HG03097 (cell line): ENCODE results near the gene IGDCC3.
"Not testable (repeated sequence)": the region's sequence is repeated elsewhere in the genome, so short reads cannot be mapped to it uniquely, and the experiment has no call there.

Experiments
- ATAC-seq: cut with Tn5 transposase; IDR thresholded peaks from one replicate; pipeline ENCODE4 v1.9.1; 2021; ENCODE audit not compliant: unreplicated experiment, low FRiP score

The IGDCC3 gene

DNA sequence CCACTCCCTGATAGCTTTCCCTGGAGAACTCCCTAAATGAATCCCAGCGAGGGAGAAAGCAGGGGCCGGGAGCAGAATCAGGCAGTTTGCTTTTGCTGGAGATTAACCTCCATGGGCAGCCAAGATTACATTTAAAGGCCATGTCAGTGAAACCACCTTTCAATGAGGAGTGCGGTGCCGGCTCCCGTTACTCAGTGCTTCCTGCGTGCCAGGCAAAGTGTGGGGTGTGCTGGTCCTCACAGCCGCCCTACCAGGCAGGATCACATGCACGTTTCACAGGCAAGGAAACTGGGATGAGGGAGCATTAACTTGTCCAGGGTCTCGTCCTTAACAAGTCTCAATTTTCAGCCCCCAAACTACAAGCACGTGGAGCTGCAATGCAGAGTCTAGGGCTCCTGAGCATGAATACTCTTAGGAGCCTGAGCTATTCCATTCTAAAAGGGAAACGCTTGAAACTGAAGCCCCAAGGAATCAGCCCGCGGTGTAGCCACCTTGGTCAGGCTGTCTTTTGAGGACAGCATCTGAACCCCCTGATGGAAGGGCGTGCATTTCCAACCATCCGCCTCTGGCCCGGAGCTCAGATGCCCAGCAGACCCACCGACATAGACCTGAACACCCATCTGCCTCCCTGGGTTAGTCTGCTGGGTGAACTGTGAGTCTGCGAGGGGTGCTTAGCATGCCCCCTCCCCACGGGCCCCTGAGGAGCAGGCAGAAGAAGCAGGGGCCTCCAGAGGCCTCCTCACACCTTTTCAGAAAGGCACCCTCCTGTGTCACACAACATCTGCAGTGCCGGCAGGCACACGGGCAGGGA, 5.6 kb downstream of the IGDCC3 start:
- ATAC-seq = no peak

DNA sequence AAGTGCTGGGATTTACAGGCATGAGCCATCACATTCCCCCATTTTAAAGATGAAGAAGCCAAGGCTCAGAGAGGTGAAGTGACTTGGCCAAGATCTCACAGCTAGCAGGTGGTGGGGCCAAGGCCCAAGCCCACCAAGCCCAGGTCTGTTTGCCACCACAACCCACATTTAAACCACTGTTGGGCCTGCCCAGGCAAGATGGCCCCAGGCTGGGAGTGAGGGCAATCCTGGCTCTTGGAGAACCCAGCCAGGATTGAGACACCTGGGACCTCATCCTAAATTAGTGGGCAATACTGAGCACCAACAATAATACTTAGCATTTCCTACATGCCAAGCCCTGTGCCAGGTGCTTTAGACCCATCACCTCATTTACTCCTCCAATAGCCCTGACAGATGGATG, 6.9 kb downstream of the IGDCC3 start:
- no peak for ATAC-seq

DNA sequence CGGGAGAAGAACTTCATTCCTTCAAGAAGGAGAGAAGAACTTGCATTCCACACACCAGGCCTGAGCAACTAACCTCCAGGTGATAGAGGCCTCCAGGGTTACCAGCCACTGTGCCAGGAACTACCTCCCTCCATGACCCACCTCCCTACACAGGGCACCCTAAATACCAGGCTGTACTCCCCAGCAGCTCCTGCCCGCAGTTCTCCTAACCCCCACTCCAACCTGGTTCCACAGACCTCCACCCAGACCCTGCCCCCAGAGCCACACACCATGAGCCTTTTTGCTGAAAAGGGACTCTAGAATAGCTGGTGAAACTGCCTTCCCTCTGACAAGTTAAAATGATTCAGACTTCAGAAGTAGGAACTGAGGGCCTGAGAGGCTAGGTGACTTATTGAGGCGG, 8.2 kb downstream of the IGDCC3 start:
- ATAC-seq = no peak

DNA sequence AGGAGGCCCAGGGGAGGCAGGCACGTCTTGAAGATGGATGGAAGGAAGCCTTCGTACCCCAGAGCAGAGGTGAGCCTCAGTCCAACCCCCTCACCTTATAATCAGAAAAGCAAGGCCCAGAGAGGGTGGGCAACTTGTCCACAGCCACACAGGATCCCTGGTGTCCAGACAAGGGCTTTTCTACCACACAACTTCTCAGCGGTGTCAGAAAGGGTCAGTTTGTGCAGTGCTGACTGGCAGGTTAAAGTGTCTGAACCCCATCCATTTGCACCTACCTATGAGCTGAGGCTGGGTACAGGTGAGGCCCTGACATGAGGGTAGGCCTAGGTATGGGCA, 8.6 kb downstream of the IGDCC3 start:
- ATAC-seq = no peak

DNA sequence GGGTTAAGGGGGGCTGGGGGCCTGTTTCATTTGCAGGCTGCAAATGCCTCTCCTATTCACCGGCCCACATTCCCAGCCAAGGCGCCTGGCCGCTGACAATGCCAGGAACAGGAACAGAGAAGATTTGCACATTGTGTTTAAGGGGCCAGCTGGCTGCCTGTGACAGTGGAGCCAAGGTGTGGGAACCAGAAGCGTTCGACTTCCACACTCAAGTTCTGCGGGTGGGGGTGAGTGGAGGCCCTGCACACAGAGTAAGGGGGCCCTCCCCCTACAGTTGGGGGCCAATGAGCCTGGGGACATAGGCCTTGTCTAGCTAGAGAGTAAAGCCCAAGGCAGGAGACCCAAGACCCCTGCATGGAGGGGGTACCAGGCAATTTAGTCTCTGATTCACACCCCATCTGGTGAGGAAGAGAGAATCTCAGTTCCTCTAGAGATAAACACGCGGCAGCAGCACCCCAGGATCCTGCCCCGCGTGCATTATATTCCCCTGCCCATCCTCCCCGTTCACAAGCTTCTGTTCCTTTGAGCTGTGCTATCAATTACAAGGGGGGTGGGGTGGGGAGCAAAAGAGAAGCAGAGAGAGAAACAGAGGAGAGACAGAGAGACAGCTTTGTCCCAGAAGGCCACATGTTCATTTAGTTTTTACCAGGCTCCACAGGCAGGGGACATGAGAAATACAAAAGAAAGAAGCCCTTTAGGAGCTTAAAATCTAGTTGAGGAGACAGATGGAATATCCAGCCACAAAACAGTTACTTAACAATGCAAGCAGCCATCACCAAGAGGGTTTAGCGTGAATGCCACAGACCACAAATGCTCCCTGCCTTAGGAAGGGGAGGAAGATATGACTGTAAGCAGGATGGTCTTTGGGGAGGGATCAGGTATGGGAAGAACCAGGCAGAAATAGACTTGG, 9.2 kb downstream of the IGDCC3 start:
- no peak for ATAC-seq

DNA sequence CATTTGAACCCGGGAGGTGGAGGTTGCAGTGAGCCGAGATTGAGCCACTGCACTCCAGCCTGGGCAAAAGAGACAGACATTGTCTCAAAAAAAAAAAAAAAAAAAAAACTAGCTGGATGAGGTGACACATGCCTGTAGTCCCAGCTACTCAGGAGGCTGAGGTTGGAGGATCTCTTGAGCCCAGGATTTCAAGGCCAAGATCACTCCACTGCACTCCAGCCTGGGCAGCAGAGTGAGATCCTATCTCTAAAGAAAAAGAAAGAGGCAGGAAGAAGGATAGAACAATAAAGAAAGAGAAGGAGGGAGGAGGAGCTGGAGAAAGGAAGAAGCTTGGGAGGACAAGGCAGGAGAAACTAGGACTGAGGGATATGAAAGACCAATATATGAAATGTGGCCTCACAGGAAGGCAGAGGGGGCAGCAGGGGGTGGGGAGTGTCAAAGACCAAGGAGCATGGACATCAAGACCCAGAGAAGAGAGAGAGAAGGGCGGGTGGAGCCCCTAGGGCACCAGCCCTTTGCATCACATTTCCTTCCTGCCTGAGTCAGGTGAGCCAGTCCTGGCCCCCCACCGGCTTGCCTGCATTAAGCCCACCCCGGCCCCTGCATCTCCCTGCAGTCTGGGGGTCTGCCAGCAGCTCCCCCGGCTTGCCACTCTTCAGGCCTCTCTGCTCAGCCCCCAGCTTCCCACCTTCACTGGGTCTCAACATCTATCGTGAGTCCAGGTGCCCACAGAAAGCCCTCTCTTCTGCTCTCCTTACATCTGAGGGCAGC, 11.5 kb downstream of the IGDCC3 start:
- no peak for ATAC-seq

DNA sequence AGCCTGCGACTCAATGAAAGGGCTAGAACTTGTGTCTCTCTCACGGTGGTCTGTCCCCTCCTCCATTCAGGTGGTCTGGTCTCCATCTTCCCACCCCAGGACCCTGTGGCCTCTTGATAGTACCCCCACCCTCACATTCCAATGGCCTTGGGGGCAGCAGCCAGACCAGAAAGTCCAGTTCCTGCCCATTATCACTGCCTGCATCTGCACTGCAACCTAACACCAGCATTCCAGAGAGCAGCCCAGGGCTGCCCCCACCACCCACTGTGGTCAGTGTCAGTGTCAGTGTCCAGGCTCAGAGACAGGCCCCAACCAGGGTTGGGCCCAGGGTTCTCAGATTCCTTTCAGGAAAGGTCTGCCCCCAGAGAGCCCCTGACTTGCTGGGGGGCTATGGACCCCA, 12.6 kb downstream of the IGDCC3 start:
- no peak for ATAC-seq

DNA sequence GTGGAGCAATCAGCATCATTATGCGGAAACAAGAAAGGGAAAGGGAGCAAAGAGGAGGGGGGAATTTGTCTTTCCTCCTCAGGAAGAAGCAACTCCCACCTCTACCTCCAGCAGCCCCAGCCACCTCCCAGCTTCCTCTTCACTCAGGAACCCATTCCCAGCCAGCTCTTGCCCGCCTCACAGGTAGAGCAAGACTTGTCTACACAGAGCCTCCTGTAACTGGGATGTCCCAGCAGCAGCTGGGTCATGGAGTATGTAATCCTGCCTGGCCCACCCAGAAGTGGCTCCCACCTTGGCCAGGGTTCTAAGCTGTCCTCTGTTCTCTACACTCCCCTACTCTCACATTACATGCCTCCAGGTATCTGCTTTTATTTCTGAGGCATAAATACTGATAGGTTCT, 14.0 kb downstream of the IGDCC3 start:
- ATAC-seq = no peak

DNA sequence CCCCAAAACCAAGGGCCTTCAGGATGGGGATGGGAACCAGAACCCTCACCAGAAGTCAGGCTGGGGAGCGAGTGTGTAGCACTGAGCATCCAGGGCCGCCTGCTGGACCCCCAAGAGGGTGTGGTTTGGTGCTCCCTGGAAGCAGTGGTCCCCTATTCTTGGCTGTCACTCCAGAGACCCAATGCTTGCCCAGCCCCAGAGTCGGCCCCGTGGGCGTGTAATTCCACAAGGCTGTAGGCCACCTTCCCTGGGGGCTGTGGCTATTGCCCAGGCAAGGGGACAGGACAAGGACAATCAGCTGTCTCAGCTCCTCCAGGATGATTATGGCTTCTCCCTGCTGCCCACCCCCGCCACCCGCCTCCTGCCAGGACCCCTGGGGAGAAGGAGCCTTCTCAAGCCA, 14.5 kb downstream of the IGDCC3 start:
- no peak for ATAC-seq

DNA sequence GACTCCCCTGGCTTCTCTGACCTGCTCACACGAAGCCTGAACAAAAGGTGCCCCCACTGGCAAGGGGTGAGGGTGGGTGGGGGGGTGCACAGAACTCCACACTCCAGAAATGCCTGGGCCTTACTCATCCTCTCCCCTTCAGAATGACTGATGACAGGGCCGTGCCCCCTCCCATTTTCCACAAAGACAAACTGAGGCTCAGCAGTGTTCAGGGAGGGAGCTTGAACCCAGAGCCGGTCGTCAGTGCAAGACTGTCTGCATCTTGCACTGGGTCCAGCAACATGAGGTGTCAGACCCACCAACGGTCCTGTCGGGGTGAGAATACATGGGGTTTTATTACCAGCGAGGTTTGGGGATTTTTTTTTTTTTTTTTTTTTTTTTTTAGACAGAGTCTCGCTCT, 15.3 kb downstream of the IGDCC3 start:
- no peak for ATAC-seq

DNA sequence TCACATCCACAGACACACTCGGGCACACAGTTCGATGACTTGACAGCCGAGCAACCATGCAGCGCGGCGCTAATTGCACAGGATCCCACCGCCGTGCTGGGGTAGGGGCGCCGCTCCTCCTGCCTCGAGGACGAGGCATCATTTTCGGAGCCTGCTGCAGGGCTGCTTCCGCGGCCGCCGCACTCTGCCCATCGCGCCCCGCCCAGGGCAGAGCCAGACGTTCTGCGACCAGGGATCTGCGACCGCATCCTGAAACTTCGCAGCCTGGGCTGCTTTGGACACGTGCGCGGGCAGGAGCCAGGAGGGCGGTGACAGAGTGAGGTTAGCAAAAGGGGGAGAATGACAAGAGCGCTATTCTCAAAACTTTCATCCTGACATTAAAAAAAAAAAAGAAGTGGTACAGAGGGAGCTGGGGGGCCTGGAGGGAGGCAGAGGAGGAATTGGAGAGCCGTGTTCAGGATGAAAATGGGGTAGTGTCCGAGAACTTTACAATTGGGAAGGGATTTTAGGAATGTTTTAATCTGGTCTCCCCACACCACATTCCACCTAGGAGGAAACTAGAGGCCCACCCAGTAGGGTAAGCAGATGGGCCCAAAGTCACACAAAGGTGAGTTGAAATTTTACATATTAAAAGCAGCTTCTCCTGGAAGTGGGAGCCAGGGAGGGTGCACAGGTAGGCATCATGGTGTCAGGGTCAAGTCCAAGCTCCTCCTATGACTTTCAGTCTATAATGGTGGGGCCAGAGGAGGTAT, 15.9 kb downstream of the IGDCC3 start:
- ATAC-seq = no peak

DNA sequence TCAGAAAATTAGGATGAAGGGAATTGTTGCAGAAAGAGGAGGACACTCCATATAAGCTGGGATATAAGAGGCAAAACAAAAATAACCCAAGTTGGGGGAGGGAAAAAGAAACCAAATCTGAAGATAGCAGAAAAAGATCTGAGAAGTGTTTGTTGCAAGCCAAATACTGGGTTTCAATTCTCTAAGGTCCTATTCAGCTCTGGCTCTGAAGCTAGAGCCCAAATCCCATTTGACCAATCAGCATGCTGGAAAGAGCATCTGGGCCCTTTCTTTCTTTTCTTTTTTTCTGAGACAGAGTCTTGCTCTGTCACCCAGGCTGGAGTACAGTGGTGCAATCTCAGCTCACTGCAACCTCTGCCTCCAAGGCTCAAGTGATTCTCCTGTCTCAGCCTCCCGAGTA, 17.3 kb downstream of the IGDCC3 start:
- no peak for ATAC-seq

DNA sequence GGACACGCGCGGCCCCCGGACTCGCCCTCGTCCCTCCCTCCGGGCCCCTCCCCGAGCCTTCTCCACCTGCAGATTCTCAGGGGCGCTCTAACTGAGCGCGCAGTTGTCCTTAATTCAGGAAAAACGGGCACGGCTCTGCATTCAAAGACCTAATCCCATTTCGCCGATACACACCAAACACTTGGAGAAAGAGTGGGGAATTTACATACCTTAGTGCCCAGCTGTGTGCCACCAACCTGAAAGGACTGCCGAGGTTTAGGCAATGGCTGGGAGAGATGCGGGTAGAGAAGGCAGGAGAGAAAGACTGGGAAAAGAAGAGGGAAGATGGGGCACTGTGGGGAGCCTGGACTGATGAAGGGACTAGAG, 21.8 kb downstream of the IGDCC3 start:
- no peak for ATAC-seq

DNA sequence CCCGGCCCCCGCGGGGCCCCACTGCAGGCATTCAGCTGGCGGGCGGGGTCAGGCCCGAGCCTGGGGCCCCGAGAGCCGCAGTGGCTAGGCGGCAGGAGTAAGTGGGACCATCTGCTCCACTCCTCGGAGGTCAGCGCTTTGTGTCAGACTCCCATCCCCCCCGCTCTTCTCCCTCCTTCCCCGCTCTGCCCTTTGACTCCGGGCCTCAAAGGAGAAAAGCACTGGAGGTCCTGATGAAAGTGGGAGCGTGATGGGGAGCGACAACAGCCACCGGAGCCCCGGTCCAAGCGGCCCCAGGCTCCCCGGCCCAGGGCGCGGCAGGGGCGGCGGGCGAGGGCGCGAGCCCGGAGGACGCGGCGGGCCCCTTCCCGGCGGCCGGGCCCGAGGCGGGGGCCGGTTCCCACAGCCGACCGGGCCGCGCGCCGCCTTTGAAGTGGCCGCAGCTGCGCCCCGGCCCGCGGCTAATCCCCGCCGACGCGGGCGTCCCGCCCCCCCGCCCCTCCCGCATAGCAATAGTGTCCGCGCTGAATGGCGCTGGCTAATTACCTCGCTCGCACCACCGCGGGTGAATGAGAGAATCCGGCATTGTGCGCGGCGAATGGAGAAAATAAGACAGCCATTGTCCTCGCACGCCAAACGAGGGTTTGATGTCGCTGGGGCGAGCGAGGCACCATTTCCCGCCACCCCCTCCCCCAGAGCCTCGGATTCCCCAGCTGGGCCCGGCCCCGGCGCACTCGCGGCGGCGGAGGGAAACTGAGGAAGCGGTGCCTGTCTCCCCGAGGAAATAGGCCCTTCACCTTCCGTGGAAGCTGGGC, 22.4 kb downstream of the IGDCC3 start:
- ATAC-seq = no peak

DNA sequence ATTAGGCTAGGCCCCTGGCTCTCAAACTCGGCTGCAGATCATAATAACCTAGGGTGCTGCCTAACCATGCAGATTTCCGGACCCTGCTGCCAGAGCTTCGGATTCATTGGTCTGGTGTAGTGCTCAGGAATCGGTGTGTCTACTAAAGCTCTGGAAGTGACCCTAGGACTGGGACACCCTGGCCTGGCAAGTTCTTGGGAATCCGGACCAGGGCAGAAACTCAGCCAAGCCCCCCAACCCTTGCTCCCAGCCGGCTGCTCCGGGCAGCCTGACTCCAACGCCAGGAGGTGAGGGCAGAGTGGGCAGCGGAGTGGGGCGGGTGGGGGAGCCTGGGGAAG, 23.0 kb downstream of the IGDCC3 start:
- no peak for ATAC-seq

DNA sequence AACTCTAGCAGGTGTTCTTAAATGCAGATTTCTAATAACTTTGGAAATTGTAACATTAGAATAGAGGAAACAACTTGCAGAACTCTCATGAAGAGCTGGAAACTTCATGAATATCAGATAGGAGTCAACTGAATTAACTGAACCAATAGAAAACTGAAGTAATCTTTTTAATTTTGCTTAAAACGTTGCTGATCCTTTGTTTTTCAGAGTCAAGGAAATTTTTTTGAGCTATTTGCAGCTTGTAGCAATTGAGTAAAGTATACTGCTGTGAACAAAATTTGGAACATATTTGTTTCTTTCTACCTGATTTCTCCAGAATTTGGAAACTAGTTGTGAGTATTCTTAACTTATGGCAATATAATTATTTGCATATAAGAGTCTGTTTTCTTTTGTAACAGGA, 25.8 kb downstream of the IGDCC3 start:
- not testable (repeated sequence) for ATAC-seq

DNA sequence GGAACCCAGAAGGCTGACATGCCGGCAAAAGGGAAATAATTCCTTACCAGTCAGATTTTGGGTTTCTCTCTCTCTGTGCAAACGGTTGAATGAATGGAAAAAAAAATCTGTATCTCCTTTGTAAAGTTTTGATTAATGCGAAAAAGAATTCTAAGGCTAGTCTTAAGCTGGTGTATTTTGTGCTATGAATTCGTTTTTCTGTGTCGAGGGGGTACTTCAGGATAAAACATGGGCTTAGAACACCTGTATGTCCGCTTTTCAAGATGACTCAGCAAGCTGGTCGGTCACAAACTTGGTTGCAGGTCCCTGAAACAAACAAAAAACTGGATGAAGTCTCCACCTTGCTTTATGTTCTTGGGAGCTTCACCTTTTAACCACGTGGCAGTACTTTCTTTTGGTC, 28.5 kb downstream of the IGDCC3 start:
- ATAC-seq = no peak

DNA sequence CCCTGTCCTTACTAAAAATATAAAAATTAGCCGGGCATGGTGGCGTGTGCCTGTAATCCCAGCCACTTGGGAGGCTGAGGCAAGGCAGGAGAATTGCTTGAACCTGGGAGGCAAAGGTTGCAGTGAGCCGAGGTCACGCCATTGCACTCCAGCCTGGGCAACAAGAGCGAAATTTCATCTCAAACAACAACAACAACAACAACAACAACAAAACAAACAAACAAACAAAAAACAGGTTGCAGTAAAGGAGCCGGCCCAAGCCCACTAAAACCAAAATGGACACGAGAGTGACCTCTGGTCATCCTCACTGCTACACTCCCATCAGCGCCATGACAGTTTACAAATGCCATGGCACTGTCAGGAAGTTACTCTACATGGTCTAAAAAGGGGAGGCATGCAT, 30.0 kb downstream of the IGDCC3 start:
- ATAC-seq = not testable (repeated sequence)

DNA sequence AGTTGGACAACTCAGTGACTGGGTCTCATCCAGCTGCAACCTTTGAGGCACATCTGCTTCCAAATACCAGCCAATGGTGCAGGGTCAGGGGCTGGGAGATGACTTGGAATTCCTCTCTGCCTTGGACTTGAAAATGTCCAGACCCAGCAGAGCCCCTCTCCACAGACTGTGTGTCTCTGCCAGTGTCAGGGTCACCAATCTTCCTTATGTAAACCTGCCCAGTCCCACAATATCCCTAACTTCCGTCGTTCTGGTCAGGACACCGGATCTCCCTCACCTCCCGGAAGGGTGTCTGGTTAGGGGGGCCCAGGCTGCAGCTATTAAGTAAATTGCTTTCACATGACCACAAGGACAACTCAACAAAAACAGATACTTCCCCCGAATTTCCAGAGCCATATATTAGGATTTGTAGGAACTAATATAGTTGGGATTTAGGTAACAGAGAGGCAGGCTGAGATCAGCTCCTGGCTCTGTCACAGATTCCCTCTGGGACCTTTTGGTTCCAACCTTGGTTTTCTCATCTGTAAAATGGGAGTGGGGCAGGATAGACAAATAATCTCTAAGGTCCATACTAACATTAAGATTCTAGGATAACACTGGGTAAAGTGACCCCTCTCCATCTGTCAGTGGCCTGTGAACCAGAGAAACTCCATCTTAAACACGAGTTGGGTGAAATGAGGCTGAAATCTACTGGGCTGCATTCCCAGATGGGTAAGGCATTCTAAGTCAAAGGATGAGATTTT, 30.8 kb downstream of the IGDCC3 start:
- no peak for ATAC-seq
